HG02798 (cell line): Measurements from ENCODE around the gene MKLN1.
"Not testable (repeated sequence)": the region's sequence is repeated elsewhere in the genome, so short reads cannot be mapped to it uniquely, and the experiment has no call there.

ENCODE experiments used
- ATAC-seq: cut with Tn5 transposase; IDR thresholded peaks from one replicate; pipeline ENCODE4 v1.9.1; 2021; ENCODE audit warnings: mild to moderate bottlenecking; ENCODE audit not compliant: unreplicated experiment, poor library complexity

The MKLN1 gene

DNA sequence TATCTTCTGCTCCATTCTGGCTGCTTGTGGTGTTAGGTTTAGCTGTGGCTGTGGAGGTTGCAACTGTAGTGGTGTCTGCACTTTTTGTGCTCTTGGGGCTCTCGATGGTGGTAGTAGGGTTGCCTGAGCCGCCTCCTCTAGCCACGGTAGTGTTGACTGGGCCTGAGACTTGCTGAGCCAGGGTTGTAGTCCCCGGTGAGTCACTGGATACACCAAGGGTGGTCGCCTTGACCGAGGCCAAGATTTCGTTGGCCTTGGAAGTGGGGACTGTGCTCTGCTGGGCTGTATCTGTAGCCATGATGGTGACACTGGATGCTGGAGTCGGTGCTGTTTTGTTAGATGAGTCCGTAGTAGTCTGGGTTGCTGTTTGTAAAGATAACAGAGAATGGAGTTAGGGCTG, 183.4 kb downstream of the MKLN1 start:
- ATAC-seq: no peak

DNA sequence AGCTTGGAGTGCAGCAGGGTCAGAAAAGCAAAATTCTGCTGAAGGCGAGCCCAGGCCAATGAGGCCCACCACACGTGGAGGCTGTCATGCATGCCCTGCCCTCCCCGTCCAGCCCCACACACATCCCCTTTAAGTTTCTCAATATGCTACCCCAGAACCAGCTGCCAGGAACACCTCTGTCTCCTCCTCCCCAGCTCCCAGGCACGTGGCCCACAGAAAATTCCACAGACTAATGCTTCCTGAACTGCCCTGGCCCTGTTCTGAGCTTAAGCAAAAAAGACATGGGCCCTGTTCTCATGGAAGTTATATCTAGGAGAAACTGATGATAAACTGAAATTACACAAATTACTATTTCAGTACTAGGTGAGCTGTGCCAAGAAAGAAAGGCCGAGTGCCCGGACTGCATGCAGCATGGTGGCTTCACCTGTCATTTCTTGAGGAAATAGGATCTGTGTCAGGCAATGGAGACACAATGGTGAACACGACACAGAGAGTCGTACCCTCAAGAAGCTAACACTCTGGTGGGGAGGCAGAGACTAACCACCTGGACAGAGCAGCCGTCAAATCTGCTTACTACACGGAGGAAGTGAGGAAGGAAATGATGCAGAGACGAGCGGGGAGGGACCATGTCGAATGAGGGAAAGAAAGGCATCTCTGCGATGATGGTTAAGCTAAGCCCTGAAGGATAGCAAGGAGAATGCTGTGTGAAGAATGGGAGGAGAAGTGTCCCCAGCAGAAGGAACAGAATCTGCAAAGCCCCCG, 184.3 kb downstream of the MKLN1 start:
- ATAC-seq: no peak

DNA sequence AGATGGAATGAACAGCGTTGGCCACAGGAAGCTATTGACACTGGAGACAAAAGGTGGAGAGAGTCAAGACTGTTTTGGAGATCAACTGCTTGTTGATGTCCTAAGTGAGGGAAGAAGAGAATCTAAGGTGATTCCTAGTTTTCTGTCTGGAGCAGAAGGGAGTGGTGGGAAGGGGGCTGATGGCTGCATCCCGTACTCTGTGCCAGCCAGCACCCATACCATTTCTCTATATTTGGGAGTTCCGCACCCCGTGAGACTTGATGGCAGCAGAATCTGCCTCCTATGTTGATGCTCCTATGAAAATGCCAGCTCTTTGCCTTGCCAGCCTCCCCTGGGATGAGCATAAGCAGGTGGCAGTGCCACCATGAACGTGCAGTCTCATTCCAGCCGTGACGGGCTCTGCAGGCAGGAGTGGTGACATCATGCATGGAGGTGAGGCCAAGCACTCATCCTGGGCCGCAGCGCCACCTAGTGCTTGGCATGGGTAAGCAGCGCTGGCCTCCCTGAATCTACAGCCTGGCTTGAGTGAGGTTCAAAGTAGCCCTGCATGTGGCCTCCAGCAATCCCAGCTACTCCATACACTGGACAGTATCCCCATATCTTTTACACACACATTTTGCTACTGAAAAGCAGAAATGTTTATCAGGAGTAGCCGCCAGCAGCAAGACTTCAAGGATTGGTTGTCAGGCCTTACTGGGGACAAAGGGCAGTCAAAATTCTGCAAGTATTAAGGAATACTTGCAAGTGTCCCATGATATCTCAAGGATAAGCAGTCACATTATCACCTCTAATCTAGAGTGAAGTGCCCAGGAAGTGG, 185.8 kb downstream of the MKLN1 start:
- peak; percentile 97 for ATAC-seq

DNA sequence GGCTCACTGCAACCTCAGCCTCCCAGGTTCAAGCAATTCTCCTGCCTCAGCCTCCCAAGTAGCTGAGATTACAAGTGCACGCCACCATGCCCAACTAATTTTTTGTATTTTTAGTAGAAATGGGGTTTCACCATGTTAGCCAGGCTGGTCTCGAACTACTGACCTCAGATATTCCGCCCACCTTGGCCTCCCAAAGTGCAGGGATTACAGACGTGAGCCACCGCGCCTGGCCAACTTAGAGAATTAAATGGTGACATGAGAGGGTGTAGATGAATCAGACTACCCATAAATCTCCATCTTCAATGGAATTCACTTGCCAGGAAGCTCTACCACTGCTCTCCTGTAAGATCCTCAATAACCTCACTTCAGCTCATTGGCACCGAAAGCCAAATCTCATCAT, 187.8 kb downstream of the MKLN1 start:
- not testable (repeated sequence) for ATAC-seq

DNA sequence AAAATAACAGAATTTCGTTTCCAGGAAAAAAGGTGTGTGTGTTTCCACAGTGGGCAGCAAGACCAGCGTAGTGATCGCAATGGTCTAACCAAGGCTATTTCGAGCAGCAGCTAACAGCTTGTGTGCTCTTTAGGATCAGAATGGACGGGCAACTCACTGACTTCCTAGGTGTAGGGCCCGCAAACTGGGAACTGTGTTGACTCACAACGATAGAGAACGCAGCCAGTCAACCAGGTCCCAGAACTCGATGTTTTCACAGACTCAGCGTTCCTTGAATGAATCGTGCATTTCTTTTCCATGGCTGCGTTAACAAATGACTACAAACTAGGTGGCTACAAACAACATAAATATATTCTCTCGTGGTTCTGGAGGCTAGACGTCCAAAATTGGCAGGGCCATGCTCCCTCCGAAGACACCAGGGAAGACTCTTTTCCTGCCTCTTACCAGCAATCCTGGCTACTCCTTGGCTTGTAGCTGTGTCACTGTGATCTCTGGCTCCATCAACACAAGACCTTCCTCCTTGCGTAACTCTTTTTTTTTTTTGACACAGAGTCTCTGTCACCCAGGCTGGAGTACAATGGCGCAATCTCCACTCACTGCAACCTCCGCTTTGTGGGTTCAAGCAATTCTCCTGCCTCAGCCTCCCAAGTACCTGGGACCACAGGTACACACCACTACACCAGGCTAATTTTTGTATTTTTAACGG, 189.7 kb downstream of the MKLN1 start:
- no peak for ATAC-seq

DNA sequence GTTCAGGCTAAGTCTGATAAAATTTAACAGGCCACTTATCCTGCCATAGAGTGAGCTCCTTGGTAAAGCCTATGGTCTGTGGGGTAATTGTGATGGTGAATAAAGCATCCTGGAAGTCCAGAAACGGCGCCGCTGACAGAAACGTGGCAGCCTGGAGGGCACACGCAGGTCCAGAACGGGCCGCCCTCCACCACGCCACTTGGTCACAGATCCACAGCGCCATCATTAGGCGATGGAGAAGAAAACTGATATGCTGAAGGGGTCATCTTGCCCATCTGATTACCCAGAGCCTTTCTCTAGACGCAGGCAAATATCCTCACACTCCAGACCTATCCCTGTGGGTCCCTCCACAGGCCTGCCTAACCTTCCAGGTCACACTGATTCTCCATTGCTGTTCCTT, 190.9 kb downstream of the MKLN1 start:
- ATAC-seq: no peak

DNA sequence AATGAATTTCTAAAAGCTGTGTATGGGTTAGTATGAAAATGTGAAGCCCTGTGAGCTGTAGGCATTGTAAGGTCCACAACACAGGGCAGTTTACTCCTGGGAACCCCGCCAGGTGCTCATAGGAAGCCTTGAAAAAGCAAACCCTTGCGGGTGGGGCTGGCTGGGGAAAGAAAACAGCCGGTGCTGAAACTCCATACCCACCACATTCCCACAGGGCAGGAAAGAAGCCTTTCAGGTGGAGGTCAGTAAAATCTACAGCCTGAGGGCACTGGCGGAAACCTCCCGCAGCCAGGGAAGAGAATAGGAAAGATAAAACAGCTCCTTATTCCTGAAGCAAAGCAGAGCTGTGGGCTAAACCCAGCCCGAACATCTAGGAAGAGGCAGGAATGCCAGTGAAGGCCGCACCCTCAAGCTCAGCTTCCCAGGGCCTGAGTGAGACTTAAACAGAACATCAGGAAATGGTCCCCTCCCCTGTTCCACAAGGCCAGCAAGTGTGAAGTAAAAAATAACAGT, 194.0 kb downstream of the MKLN1 start:
- no peak for ATAC-seq

DNA sequence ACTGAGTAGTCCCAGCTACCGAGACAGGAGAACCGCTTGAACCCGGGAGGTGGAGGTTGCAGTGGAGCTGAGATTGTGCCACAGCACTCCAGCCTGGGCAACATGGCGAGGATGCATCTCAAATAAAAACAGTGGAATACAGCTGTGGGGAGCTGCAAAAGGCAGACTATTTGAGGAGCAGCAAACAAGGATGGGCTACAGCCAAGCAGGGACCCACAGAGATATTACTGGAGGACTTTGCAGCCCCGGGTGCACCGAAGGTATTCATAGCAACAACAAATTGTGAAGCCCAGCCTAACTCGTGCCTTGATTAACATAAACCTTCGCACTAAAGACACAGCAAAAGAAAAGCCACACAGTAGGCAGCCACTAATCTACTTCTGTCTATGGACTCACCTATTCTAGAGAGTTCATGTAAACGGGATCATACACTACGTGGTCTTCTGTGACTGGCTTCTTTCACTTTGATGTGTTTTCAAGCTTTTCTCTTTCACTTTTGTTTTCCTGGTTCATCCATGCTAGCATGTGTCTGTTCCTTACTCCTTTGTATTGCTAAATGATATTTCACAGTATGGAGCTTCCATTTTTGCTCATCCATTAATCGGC, 194.8 kb downstream of the MKLN1 start:
- ATAC-seq: peak; percentile 45

DNA sequence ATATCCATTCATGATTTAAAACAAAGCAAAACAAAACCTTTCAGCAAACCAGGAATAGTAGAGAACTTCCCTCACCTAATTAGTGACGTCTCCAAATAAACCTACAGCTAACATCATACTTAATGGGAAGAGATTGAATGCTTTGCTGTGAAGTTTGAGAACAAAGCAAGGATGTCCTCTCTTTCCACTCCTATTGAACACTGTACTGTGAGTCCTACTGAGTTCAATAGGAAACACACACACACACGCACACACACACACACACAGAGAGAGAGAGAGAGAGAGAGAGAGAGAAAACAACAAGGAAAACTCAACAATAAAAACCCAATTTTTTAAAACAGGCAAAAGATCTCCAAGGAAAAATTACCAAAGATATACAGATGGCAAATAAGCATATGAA, 196.4 kb downstream of the MKLN1 start:
- no peak for ATAC-seq

DNA sequence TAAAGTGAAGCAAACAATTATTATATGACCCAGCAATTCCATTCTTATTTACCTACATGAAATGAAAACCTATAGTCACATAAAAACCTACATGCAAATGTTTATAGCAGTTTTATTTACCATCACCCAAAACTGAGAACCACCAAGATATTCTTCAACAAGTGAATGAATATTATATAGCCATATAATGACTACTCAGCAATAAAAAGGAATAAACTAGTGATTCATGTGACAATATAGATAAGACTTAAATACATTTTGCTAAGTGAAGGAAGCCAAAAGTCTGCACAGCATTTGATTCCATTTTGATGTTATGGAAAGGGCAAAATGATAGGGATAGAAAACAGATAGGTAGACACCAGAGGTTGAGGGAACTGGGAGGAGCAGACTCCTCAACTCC, 197.0 kb downstream of the MKLN1 start:
- no peak for ATAC-seq

DNA sequence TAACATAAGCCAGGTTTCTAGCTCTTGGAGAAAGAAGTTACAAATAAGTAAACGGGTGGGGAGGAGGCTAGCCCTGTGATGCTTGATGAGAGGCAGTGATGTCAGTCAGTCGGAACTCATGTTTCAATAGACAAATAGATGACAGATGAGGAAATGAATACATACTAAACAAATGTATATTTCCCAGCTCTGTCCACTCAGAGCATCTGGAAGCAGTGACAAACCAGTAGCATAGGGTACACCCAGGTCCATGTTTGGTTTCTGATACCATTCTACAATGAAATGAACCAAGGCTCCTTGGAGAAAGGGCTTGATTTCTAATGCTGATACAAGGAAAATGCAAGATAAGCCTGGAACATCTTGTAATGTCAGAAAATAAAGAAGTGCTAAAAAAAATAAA, 198.1 kb downstream of the MKLN1 start:
- ATAC-seq: no peak

DNA sequence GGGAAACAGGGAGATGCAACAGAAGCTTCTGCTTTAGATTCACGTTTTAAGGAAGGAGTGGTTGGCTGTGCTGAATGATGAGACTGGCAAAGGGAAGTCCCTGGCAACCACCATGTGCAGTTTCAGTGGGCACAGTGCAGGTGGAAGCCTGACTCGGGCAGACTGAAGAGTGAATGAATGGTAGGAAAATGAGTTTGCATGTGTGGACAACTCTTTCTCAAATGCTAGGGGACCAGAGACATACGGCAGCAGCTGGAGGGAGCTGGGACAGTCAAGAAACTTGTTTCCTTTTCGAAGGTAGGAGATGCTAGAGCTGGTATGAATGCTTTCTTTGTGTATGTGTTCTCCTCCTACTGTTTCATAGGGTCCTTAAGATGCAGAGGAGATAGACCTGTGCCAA, 199.8 kb downstream of the MKLN1 start:
- peak; percentile 40 for ATAC-seq

DNA sequence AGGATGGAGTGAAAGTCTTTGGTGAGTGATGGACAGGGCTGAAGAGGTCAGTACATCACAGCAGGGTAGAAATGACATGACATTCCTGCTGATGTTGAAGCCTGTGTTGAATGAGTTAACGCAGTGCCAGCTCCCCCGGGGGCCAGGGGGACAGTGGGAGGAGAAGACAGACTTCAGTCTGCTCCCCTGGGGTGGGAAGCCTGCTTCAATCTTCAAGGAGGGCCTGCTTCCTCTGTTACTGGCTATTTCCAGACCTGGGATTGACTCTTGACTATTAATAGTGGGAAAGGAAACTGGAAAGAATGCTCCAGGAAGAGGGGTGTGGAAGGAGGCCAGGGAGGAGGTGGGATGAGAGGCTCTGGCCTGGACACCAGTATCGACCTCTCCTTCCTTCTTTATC, 201.5 kb downstream of the MKLN1 start:
- no peak for ATAC-seq

DNA sequence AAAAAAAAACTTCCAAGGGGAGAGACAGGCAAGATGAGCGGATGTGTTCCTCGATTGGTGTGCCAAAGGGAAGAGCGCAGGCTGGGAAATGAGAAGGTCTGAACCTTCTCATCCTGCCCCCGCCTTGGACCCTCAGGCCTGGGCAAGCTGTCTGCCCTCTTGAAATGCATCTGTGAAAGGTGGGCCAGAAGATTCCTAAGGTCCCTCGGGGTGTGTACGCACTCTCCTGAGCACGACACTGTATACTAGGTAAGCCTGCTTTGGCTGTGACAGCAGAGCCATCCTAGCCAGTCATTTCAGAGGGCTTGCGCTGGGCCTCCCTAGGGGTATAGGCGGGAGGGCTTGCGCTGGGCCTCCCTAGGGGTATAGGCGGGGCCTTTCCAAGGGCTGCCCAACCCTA, 201.9 kb downstream of the MKLN1 start:
- no peak for ATAC-seq

DNA sequence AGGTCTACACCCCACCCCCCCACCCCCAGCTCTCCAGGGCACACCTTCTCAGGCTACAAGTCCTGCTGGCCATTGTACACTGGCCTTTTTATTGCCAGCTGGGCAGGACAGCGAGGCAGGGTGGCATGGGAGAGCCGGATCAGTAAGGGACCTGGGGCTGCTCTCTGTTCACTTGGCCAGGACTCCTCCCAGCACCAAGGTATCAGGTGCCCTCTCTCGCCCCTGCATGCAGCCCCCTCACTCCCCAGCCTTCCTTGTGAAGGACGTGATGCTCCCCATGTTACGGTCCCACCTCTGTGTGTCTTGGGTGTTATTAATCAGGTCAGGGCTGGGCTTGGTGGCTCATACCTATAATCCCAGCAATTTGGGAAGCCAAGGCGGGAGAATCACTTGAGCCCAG, 202.5 kb downstream of the MKLN1 start:
- no peak for ATAC-seq

DNA sequence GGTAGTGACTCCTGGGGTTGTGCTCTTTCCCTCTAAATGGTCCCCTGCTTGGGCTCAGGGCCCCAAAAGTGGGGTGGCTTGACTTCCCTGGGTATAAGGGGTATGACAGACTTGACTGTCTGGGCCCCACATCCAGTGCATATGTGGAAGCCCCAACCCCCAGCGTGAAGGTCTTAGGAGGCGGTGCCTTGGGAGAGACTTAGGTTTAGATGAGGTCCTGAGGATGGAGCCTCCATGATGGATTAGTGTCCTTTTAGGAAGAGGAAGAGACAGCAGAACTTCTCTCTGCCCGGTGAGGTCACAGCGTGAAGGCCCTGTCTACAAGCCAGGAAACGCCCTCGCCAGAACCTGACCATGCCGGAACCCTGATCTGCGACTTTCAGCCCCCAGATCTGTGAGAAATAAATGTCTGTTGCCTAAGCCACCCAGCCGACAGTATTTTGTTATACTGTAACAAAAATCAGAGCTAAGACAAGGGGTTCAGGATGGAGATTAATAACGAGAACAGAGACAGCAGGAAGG, 205.0 kb downstream of the MKLN1 start:
- no peak for ATAC-seq

DNA sequence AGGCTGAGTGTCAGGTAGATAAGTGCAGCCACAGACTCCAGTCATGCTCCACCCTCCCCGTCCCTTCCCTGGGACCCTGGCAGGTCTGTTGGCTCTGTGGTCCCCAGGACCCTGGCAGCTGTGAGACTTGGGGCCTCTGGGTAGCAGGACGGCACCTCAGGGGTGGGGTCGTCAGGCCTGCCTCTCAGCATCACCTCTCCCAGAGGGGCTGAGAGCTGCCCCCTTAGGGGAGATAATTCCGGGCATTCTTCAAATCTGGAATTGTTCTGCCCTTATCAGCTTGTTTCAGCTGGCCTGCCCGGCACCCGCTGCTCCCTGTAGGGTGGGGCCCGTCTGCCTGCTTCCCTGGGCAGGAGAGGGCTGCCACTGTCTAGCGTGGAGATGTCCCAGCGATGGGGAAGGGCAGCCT, 205.5 kb downstream of the MKLN1 start:
- no peak for ATAC-seq

DNA sequence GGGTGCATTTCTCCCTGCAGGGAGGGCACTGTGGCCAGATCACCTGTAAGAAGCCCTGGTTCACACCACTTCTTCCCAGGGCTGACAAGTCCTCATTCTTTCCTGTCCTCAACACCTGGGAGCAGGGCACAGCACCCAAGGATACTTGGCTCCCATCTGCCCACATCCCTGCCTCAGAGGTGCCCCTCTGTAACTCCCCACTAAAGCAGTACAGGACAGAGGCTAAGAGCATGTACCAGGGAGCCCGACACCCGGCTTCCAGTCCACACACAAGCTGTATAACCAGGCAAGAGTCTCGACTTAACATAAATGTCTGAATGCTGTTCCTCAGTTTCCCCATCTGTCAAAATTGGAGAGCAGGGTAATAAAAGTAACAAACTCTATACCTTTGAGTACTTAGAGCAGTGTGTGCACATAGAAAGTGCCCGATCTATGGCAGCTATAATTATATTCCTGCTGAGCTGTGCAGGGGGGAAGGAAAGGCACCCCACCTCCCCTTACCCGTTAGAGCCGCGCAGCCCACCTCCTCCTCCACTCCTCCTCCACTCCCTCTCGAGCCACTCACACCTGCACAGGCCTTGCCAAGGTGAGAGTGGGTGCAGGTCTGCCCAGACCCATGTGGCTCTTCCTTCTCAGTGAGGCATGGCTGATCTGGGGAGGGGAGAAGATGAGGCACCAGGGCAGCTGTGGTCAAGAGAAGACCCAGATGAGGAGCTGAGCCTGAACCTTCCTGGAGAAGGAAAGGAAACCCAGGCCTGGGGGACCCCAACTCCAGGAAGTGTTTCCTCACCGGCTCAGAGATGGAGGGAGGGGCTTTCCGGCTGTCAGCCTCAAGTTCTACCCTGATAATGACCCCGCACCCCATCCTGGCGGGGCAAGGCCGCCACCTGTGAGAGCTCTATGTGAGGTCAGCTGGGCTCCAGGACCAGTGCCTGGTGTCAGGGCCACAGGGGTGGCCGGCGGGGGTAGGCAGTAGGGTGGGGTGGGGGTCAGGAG, 206.2 kb downstream of the MKLN1 start:
- ATAC-seq: no peak

DNA sequence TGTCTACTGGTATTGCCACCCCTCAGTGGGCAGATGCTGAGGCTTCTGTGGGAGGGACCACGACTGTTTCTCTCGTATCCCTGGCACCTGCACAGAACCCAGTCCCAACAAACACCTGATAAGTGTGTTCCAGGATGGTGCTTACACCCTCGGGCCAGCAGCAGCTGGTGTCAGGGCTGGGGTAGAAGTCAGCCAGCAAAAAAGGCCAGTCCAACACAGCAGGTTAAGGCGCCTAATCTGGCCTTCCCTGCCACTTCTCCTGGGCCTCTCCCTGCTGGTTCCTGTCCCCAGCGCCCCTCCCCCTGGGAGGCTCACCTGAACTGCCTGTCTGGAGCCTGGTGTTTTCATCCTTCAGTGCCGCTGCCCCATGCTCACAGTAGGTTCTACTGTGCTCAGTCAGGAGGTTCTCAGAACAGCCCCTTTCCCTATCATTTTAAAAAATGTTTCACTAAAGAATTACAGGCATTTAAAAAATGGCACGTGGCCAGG, 208.7 kb downstream of the MKLN1 start:
- ATAC-seq: no peak
